Kidney capillary endothelial cell (primary cell): ENCODE measurements around the gene LRMDA.
"Not testable (repeated sequence)": the region's sequence is repeated elsewhere in the genome, so short reads cannot be mapped to it uniquely, and the experiment has no call there.

Experiments used
- DNase-seq: peaks from one replicate; pipeline ENCODE4 v3.0.0-alpha.2; 2018; ENCODE audit warnings: low spot score

Gene LRMDA

GRCh38 chr10:75746356-75746755, 314.9 kb downstream of the LRMDA start:
- DNase-seq: no peak

DNA sequence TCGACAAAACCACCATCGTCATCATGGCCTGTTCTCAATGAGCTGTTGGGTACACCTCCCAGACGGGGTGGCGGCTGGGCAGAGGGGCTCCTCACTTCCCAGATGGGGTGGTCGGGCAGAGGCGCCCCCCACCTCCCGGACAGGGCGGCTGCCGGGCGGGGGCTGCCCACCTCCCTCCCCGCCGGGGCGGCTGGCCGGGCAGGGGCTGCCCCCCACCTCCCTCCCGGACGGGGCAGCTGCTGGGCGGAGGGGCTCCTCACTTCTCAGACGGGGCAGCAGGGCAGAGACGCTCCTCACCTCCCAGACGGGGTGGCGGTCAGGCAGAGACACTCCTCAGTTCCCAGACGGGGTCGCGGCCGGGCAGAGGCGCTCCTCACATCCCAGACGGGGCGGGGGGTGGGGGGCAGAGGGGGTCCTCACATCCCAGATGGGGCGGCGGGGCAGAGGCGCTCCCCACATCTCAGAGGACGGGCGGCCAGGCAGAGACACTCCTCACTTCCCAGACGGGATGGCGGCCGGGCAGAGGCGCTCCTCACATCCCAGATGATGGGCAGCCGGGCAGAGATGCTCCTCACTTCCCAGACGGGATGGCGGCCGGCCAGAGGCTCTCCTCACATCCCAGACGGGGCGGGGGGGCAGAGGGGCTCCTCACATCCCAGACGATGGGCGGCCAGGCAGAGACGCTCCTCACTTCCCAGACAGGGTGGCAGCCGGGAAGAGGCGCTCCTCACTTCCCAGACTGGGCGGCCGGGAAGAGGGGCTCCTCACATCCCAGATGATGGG, 318.9 kb downstream of the LRMDA start:
- DNase-seq: not testable (repeated sequence)

- DNase-seq: no peak
Observed at GRCh38 chr10:75751232-75751631, 319.8 kb downstream of the LRMDA start.

DNA sequence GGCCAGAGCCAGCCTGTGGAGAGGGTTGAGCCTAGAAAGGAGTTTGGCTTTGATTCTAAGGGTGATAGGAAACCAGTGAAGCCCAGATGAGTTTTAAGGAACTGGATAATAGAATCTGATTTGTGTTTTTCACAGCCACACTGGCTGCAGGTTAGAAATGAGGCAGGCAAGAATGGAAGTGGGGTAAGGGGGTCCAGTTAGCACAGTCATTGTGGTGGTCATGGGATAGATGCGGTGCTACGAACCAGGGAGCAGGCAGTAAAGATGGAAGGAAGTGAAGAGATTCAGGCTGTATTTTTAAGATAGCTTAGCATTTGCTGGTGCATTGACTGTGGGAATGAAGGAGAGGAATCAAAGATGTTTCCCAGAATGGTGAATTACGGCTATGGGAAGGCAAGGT, 322.2 kb downstream of the LRMDA start:
- no peak for DNase-seq

DNA sequence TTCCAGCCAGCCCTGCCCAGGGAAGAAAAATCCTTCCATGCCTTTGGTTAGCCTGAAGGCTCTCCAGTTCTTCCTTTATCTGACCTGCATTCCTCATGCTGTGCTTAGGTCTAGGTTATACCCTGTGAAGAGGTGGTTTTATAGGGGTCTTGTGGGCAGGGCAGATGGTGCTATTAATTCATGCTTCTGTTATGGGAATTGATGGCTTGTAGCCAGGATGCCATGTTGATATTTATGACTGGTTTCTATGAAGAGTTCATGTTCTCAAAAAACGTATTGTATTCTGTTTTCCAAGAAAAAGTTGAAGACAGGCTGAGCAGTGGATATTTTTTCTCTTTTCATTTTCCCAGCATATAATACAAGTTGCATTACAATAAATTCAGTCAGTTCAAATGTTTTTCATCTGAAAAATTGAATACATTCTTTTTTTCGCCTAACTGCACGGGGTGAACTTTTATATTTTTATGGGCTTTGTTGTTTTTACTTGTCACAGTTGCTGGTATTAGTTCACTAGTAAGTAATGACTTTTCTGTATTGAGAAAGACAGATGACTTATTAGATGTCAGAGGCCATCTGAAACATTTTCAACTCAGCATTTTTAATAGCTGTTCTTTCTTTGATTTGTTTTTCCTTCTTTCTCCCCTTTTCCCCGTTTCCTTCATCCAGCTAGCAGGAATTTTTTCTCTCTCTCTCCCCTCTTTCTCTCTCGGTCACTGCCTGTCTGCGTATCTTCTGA, 322.8 kb downstream of the LRMDA start:
- DNase-seq: no peak

DNA sequence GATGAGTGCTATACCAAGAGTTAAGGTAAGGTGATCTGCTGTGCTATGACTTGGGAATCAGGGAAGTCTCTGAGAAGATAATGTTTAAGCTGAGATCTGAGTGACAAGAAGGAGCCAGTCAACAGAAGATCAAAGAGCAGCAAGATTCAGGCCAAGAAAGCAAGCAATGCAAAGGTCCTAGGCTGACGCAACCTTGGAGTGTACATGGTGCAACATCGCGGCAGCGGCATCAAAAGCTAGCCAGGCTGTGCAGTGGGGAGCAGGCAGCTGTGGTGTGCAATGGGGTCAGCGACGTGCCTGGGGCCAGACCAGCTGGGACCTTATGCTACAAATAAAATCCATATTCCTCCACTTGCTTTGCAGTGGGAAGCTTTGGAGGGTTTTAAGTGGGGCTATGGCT, 324.1 kb downstream of the LRMDA start:
- no peak for DNase-seq

DNA sequence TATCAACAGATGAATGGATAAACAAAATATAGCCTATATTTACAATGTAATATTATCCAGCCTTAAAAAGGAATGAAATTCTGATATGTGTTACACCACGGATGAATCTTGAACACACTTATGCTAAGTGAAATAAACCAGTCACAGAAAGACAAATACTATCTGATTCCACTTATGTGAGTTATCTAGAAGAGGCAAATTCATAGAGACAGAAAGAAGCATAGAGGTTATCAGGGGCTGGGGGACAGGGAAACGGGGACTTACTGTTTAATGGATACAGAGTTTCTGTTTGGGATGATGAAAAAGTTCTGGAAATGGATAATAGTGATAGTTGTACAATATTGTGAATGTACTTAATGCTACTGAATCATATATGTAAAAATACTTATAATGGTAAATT, 329.9 kb downstream of the LRMDA start:
- DNase-seq: no peak

- no peak for DNase-seq
Observed at GRCh38 chr10:75762431-75762802, 331.0 kb downstream of the LRMDA start.

DNA sequence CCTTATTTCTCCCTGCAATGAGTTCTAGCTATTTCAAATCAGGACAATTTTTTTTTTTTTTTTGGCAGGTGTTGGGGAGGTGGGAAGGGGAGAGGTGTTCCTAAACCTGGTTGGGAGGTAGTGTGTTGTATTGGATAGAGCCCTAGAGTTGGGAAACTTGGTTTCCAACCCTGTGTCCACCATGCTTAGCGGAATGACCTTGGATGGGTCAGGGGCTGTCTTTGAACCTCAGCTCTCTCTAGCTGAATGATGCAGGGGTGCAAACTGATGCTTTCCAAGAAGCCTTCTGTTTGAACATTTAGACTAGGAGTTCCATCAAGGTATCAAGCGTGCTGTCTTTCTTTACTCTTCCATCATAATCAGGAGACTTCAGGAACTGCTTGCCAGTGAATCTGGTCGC, 332.2 kb downstream of the LRMDA start:
- no peak for DNase-seq

DNA sequence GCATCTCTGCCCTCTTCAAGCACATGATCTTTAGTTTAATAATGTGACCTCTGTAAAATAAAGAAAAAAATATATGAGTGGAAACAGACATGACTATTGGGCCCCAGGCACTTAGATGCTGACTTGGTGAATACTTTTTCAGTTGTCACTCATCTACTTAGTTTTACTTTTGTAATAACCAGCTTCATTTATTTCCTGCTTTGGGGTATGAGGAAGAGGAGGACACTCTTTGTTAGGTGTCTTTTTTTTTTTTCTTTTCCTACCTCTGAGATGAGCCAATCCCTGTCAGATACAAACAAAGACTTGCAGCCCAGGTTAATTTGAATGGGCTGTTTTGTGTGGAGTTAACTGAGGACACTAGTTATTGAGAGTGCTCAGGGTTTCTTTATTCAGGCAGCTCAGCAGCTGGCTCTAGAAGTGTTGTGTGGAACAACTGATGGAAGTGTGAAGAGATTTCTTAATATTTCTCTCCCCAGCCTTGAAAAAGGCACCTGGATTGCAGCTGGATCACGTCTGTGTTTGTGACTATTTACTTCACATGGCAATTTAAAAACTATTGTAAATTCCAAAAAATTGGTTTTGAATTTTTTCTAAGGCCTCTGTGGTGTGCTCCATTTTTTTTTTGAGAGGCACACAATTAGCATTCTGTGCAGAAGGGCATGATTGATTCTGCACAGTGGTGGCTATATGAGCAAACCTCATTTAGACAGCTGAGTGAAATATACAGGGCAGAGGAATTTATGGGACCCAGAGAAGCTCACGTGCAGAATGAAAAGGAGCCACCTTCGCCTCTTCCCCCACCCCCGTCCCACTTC, 333.8 kb downstream of the LRMDA start:
- DNase-seq: no peak

GRCh38 chr10:75765789-75766096, 334.3 kb downstream of the LRMDA start:
- no peak for DNase-seq

GRCh38 chr10:75766106-75766505, 334.7 kb downstream of the LRMDA start:
- no peak for DNase-seq

- not testable (repeated sequence) for DNase-seq
Observed at GRCh38 chr10:75766752-75767151, 335.3 kb downstream of the LRMDA start.

- no peak for DNase-seq
Observed at GRCh38 chr10:75770626-75771081, 339.2 kb downstream of the LRMDA start.

- no peak for DNase-seq
Observed at GRCh38 chr10:75771606-75772005, 340.2 kb downstream of the LRMDA start.

DNA sequence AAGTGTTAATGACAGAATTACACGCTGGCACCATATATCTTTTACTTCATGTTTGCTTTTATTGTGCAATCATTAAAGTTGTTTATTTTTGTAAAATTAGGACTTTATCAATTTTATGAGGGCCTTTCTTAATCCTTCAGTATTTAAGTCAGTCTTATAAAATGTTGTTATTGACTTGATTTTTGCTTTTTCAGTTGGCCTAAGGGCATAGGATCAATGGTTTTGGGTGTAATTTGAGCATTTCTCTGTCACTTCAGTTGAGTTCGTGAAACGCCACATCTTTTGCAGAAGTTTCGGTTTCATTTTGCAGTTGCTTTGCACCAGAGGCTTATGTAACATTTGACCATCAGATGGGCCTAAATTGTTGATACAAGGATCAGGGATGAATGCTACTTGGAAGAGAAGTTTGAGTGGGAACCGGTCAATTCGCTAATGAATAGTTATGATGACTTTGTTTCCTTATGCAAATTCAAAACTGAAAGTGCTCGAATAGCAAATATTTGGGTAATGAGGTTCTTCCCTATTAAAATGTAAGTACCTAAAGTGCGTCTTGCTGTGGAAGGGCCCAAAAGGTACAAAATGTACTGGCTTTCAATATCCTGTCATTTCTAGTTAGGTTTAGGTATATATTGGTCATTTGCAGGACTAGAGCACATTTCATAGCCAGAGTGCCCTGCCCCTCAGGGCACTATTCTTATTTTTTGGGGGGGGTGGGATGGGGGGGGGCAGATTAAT, 340.9 kb downstream of the LRMDA start:
- DNase-seq: no peak

DNA sequence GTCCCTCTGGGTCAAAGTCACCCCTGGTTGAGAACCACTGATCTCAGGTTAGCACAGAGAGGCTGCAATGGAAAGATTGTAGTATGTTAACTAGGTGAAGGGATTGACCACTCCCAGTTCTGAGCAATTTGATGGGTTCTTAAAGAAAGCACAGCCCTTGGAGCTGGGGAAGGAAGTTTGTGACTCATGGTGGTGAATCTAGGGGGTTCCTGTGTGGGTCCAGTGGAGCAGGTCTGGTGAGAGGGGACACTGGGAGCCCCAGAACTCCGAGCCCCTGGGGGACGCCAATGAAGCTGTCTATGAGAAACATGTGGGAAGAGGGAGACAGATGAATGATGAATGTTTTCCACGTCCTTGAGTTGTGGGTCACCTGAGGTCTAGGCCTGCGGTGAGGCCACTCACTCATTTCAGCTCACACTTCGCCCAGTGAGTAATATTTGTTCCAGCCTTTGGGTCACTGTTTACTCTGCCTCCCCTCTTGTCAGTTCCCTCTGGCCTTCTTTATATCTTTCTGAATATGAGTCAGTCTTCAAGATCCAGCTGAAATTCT, 341.9 kb downstream of the LRMDA start:
- DNase-seq: no peak

GRCh38 chr10:75773813-75774782, 342.7 kb downstream of the LRMDA start:
- DNase-seq: no peak

- DNase-seq: no peak
Observed at GRCh38 chr10:75774783-75775490, 343.5 kb downstream of the LRMDA start.
